ENCODE results near the gene PUM2.
"Not testable (repeated sequence)": the region's sequence is repeated elsewhere in the genome, so short reads cannot be mapped to it uniquely, and the experiment has no call there.

PUM2 gene

GRCh38 chr2:20294231-20294630 lies 56.4 kb downstream of the PUM2 start:
- DNase-seq (ENCODE audit: low read depth, low spot score) = no peak

- no peak for DNase-seq (ENCODE audit: low read depth, low spot score)
Measured at GRCh38 chr2:20292984-20293383, 57.7 kb downstream of the PUM2 start.

- no peak for DNase-seq (ENCODE audit: low read depth, low spot score)
Measured at GRCh38 chr2:20291846-20292408, 58.7 kb downstream of the PUM2 start.

GRCh38 chr2:20291106-20291564 lies 59.5 kb downstream of the PUM2 start:
- peak; percentile 66 for DNase-seq (ENCODE audit: low read depth, low spot score)

- DNase-seq (ENCODE audit: low read depth, low spot score) = no peak
Measured at GRCh38 chr2:20288642-20289340, 61.9 kb downstream of the PUM2 start.

- no peak for DNase-seq (ENCODE audit: low read depth, low spot score)
Measured at GRCh38 chr2:20282916-20283592, 67.6 kb downstream of the PUM2 start.

GRCh38 chr2:20281876-20282275 lies 68.8 kb downstream of the PUM2 start:
- no peak for DNase-seq (ENCODE audit: low read depth, low spot score)

GRCh38 chr2:20273042-20273441 lies 77.6 kb downstream of the PUM2 start:
- no peak for DNase-seq (ENCODE audit: low read depth, low spot score)

- DNase-seq (ENCODE audit: low read depth, low spot score) = not testable (repeated sequence)
Measured at GRCh38 chr2:20268317-20268716, 82.3 kb downstream of the PUM2 start.

- no peak for DNase-seq (ENCODE audit: low read depth, low spot score)
Measured at GRCh38 chr2:20267529-20267928, 83.1 kb downstream of the PUM2 start.

GRCh38 chr2:20264629-20265028 lies 86.0 kb downstream of the PUM2 start:
- DNase-seq (ENCODE audit: low read depth, low spot score) = no peak

- no peak for DNase-seq (ENCODE audit: low read depth, low spot score)
Measured at GRCh38 chr2:20257411-20257810, 93.2 kb downstream of the PUM2 start.

- DNase-seq (ENCODE audit: low read depth, low spot score) = no peak
Measured at GRCh38 chr2:20254731-20255130, 95.9 kb downstream of the PUM2 start.

- no peak for DNase-seq (ENCODE audit: low read depth, low spot score)
Measured at GRCh38 chr2:20250436-20250835, 100.2 kb downstream of the PUM2 start.

- no peak for DNase-seq (ENCODE audit: low read depth, low spot score)
Measured at GRCh38 chr2:20249170-20249569, 101.5 kb downstream of the PUM2 start.

- DNase-seq (ENCODE audit: low read depth, low spot score) = no peak
Measured at GRCh38 chr2:20247084-20247483, 103.6 kb downstream of the PUM2 start.

- DNase-seq (ENCODE audit: low read depth, low spot score) = not testable (repeated sequence)
Measured at GRCh38 chr2:20243637-20244036, 107.0 kb downstream of the PUM2 start.

- DNase-seq (ENCODE audit: low read depth, low spot score) = no peak
Measured at GRCh38 chr2:20242727-20243377, 107.8 kb downstream of the PUM2 start.

GRCh38 chr2:20241973-20242726 lies 108.5 kb downstream of the PUM2 start:
- no peak for DNase-seq (ENCODE audit: low read depth, low spot score)

GRCh38 chr2:20240291-20240690 lies 110.4 kb downstream of the PUM2 start:
- DNase-seq (ENCODE audit: low read depth, low spot score) = not testable (repeated sequence)

- no peak for DNase-seq (ENCODE audit: low read depth, low spot score)
Measured at GRCh38 chr2:20236496-20236895, 114.1 kb downstream of the PUM2 start.

Measured in brain pericyte (primary cell).